CMK (cell line): ENCODE results near the gene PTTG1.

Experiments
- DNase-seq: peaks from one replicate; pipeline ENCODE4 v3.0.0-alpha.2; 2010; ENCODE audit warnings: low read depth

PTTG1 gene

DNA sequence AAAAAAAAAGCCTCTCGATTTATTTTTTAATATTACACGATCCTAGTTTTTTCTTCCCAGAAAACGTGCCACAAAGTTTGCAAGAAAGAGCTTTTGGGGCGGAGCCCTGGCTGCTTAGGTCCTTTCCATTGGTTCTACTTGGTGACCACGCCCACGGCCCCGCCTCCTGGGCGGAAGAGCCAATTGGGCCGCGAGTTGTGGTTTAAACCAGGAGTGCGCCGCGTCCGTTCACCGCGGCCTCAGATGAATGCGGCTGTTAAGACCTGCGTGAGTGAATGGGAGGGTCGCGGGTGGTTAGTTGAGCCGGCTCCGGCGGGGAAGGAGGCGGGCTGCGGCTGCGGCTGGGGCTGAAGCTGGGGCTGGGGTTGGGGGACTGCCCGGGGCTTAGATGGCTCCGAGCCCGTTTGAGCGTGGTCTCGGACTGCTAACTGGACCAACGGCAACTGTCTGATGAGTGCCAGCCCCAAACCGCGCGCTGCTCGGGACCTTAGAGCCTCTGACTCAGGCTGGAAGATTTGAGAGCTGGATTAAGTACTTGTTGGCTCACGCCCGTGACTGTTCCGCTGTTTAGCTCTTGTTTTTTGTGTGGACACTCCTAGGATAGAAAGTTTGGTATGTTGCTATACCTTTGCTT, at the start of gene PTTG1:
TSS of gene PTTG1 (plus strand) at position 231 of the 634 bp plus-strand sequence. CDS start 458 bp downstream, outside the sequence.
- DNase-seq, result peak; percentile 90

DNA sequence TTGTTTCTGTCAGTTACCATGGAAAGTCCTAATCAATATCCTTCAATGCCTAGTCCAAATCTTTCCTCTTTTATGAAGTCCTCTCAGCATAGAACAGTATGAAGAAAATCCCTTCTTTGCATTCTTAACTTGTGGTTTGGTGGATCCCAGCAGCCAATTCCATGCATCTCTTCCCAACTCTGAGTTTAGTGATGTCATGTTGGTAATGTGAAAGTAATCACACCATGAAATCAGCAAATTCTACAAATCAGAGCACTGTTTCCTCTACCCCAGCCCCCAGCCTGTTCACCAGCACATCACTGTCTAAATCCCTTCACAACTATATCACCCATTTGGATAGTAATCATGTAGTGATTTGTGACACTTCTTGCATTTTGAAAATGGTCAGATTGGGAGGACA, 46.5 kb upstream of the PTTG1 start:
- DNase-seq, result no peak

DNA sequence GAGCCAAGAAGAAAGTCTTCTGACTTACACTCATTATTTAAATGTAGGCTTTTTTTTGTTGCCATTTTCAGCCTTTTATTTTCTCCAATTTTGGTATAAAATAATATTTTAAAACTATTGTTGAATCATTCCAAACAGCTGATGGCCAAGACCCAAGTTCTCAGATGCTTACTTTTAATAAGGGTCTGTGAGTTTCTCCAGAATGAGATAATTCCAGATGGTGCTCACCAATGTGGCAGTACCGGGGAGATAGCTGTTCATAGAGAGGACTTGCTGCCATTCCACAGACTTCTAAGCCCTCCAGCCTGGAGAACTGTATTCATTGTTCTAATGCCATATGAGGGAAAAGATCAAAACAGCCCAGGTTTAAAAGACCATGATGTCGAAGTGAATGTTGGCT, 46.0 kb upstream of the PTTG1 start:
- no peak for DNase-seq

DNA sequence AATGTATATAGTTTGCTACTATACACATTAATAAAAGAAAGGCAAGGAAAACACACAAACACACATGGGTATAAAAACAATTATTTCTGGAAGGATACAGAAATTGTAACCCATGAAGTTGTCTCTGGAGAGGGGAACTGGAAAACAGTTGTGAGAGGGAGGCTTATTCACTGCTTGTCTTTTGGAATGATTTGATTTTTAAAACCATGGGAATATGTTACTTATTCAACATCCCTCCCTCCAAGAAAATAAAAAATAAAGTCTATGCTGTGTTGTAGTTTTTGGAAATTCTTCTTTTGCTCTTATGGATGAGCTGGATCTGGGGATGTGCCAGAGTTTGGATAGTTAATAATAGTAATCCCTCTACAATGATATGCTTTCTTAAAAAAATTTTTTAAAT, 45.2 kb upstream of the PTTG1 start:
- DNase-seq, result no peak

DNA sequence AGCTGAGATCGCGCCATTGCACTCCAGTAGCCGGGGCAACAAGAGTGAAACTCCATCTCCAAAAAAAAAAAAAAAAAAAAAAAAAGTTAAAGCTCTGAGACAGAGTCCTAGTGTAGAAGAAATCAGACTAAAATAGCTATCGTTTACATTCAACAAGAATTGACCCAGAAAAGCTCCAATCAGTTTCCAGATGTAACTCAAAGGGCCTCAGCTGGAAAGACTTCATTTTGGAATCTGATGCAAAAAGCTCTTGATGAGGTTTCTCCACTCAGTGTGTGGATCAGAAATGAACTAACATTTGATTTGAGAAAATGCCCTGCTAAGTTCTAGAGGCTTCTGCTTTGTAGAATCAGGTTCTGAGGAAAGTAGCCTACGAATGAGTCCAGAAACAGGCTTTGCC, 44.0 kb upstream of the PTTG1 start:
- no peak for DNase-seq

DNA sequence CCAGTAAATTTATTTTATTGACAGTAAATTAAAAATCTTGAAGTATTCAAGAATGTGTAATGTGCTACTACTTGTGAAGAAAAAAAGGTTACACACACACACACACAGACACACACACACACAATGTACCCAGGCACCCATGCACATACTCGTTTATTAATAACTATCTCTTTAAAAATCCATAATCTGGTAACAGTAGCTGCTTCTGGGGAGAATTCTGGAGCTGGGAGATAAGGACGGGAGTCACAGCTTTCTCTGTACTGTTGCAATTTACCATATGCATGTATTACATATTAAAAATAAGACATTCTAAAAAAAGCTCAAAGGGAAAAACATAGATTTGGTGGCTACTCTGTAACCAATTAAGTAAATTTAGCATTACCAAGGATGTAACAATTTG, 43.3 kb upstream of the PTTG1 start:
- DNase-seq, result no peak

DNA sequence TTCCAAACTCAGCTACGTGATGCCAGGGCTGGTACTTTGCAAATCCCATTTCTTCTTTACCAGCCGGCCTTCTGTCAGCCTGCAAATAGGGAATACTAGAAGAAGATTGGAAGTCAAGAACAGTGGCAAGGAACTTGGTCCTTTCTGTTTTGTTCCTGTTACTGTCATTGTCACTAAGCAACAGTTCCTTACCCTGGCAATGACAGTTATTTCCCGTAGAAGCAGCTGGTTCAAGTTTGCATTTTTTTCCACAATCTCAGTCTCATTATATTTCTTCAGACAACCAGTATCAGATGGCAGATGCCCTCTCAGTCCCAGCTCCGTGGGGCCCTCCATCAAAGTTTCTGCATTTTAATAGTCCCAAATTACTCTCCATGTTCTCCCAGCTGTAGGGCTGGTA, 42.1 kb upstream of the PTTG1 start:
- DNase-seq, result no peak

DNA sequence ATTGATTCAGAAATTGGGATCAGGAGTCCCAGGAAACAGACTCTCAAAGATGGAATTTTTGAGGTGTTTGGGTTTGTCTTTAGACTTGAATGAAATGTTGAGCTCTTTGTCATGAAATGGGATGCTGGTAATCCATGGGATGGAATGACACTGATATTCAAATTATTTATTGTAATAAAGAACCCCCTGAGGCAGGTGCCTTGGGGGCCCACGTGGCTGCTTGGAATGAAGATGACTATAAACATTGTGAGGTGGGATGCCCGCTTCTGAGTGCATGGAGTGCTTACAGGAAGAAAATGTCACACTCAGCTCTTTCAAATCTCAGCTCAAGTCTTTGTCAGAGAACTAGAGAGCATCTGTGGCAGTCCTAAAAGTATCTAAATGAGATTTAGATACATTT, 41.6 kb upstream of the PTTG1 start:
- DNase-seq, result no peak

DNA sequence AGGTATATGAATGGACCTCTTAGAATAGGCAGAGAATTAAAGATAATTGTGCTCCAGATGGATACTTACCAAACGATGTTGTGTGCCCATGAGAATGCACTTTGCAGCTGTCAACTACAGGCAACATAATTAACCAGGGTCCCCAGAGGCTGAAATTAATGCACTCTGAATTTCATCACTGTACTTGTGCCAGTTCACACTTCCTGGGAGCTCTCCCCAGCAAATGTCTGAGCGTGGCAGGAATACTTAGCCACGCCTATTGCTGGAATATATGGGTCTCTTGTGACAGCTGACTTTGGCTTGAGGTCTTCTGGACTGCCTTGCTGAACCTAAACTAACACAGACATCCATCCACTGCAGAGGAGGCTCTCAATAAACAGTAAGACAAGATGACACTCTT, 39.3 kb upstream of the PTTG1 start:
- no peak for DNase-seq

DNA sequence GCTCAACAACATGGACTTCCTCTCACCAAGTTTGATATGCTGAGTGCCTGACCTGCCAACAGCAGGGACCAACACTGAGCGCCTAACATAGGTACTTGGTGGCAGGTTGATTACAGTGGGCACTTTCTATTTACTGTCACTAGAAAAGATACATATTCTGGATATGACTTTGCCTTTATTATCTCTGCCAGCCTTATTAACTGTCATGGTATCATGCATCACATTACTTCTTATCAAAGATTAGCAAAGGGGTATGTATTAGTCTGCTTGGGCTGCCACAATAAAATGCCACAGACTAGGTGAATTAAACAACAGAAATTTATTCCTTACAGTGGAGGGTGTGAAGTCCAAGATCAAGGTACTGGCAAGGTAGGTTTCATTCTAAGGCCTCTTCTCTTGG, 37.0 kb upstream of the PTTG1 start:
- DNase-seq, result no peak

DNA sequence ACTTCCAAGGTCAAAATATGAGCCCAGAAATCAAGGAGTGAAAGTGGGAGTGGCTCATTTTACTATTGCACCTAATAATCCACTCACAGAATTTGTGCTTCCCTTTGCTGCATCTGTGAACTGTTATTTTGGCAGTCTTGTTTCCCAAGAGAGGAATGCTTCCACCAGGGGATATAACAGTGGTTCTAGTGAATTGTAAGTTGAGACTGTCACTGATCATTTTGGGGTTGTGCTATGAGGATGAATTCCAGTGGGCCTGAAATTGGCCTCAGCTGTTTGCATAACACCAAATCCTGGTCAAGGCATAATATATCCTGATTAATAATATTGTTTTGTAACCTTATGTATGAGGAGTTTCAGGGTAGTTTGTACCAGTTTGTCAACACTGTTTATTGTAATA, 36.2 kb upstream of the PTTG1 start:
- no peak for DNase-seq

DNA sequence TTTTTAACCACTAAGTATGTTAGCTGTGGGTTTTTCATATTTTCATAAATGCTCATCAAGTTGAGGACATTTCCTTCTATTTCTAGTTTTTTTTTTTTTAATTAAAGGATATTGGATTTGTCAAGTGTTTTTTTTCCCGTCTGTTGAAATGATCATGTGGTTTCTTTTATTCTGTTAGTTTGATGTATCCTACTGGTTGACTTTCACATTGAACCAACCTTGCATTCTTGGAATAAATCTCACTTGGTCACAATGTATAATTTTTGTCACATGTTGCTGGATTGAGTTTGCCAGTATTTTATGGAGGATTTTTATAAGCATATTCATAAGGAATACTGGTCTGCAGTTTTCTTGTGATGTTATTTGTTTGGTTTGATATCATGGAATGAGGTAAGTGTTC, 34.2 kb upstream of the PTTG1 start:
- no peak for DNase-seq

DNA sequence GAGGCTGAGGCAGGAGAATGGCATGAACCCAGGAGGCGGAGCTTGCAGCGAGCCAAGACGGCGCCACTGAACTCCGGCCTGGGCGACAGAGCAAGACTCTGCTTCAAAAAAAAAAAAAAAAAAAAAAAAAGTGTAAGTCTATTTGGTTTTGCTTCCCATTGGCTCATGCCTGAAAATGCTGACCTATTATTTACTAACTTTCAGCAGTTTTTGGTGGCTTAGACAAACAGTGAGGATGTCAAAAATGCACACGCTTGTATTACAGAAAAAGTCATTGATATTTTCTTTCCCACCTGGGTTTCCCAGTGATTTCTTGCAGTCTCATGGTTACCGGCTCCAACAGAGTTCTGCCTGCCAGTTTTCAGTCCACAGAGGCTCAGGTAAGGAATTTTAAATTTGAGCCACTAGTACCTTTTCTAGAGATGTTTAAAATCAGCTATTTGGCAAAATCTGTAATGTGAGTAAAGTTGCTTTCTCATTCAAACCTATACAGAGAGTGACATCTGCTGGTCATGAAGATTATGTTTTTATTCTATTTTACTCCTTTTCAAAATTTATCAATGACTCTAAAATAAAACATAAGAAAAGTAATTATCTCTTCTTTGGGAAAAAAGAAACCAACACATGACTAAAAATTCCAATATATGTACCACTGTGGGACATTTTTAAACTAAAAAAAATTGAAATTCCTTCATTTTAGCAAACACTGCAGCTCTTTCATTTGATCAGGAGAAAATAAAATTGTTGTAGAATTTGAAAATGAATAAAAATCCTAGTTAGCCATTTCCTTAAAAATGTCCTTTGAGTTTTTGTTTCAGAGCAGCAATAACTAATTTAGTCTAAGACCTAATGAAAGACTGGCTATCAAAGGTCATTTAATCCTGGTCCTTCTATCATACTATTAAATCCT, 30.6 kb upstream of the PTTG1 start:
- no peak for DNase-seq

DNA sequence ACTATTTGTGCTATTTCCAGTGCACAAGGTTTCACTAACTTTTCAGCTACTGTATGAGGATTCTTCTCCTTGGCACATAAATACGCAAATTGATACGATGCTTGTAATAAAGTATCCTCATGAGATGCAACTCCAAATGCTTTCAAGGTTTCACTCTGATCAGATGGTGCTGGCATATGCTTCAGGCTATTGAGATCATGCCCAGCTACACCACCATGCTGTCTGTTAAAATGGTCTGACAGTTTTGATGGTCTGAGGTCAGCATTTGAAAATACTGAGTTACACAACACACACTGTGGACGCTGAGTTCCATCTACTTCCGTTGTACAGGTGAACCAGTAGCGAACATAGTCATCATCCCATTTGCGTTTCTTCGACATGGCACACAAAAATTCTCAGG, 26.5 kb upstream of the PTTG1 start:
- no peak for DNase-seq

DNA sequence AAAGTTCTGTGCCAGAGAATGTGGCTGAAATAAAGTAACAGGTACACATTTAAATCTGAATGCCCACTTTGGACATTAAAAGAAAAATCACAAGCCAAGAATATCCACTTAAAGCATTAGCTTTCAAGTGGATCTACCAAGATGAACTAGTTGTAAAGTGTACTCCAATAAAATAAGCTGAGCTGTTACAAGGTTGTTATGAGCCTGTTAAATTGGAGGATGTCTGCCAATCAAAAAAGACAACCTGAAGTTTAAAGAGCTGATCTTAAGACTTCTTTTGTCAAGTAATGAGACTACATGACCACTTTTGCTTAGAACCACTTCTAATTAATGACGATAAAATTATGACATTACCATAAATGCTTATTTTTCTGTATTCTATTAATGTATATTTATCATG, 24.2 kb upstream of the PTTG1 start:
- no peak for DNase-seq

DNA sequence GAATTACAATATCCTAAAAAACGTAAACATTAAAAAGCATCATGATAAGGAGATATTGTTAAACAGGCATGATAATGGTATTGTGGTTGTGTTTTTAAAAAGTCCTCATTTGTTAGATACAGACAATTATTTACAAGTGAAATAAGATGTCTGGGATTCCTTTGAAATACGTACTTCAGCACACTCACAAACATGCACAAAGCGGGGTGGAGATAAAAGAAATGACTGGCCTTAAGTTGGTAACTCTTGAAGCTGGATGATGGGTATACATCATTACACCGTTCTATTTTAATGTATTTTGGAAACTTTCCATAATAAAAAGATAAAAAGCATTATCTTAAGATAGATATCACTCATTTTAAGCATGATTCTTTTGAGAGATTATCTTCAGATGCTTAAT, 22.8 kb upstream of the PTTG1 start:
- no peak for DNase-seq

DNA sequence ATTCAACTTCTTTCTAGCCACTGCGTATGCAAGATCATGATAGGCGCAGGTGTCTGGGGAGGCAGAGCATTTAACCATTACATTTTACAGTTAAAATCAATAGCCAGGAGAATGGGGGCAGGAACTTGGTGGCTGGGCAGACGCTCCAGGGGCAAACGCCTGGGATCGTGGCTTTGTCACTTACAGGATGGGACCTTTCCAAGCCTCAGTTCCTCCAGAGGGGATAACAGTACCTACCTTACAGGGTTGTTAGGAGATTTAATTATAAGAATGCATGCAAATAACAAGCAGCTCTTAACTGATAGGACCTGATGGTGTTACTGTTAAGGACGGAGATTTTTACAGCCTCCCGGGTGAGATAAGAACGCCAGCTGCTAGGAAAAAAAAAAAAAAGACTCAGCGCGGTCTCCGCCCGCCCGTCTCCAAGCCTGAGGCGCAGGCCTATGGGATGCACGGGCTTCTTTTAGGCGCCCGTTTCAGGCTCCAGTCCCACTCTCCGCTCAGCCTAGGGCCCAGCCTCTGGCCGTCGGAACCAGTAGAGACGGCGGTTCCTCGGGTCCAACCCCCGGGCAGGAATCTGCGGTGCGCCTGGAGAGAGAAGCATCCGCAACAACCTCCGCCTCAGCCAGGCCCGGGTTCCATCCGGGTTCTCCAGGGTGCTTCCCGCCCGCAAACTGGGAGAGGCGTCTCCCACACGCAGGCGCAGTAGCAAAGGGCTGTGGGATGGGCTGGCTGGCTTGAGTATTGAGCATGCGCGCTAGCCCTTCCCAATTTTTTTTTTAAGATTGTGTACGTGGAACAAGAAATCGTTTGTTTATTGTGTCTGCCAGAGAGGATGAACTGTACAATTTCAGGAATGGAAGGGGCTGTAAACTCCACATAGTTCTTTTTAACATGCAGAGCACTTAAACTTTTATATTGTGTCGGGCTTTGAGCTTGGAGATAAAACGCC, 22.0 kb upstream of the PTTG1 start, which contains the start of gene FAM200C:
TSS of gene FAM200C (minus strand) at position 653 of the 952 bp plus-strand sequence. CDS start 4,564 bp downstream, outside the sequence.
- peak; percentile 80 for DNase-seq

DNA sequence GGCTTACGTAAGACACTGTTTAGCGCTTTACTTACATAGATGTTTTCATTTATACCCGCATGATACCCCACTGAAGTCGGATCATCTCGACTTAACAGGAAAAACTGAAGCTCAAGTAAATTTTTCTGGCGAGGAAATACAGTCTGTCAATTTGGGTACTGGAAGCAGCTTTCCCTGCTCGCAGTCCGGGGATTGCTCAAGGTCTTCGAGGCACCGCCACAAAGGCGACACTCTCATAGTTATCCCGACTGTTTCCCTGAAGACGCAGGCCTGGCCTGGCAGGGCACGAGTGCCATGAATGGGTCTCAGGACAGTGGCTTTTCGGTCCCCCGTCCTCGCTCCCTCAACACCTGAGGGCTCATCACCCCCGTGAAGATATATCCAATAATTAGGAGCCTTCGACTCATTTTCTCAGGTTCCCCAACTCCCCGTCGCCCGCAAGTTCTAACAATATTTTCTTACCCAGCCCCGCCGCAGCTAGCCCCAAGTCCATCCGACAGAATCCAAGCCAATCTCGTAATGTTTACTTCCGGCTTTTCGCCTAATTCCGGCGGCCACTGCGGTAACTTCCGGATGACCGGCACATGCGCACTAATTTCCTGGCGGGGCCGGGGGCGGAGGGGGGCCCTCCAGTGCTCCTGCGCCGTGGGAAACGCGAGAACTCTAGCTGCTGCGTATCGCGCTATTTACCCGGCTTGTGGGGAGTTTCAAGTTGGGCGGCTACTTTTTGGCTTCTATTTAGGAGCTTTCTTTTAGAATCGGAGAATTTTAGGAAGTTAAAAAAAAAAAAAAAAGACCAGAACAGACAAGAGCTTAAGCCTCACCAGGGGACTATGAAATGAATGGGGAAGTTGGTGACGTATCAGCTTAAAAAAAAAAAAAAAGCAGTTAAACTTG, 2.8 kb upstream of the PTTG1 start, which contains the start of gene SLU7:
TSS of gene SLU7 (minus strand) at position 521 of the 897 bp plus-strand sequence. CDS start 3,787 bp downstream, outside the sequence.
- DNase-seq, result peak; percentile 77

DNA sequence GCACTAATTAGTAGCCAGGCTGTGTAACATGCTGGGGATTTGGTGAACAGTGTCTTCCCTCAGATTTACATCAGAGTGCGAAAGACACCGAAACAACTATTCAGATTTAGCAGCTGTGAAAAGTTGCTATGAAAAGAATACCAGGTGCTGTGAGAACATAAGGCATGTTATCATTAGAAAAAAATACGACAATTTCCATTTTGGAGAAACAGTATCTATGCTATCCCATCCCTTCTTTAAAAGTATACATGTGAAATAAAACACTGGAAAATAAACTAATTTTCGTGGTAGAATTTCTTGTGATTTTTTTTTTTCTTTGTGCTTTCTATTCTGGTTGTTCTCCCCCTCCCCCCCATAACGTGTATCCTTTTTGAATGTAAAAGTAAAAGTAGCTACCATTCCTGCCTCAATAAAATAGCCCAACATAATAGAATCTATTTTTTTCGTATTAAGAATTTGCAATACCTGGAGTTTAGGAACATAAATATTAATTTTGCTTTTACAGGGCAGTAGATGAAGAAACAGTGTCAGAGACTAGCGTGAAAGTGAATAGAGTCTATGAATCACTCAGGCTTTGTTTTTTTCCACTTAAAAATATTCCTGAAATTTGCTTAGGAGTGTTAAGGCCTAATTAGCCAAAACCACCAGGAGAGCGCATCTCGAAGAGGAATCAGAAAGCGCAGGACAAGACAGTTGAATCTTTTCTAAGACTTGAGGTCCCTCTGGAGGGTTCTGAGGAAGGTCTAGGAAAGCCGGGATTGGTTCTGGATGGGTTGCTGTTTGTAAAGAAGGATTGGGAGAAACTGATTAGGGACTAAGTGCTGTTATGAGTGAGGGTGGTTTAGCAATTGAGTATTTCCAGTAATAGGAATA, 2.0 kb upstream of the PTTG1 start:
- DNase-seq, result no peak

DNA sequence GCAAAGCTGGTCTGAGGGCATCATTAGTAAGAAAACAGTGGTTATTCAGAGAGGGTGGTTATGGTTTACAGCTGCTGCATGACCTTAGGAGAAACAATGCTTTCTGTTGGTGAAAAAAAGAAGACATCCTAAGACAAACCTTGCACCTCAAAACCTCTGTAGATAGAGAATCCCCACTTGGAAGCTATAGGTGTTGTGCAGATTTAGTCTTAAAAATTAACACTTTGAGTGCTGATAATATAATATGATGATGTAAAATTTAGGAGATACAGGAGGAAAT, 1.4 kb upstream of the PTTG1 start:
- no peak for DNase-seq
